B cell (primary cell): ENCODE data around the gene RNF11.

Experiments used
- CTCF ChIP-seq: fragments of 200-600 bp; IDR thresholded peaks from one replicate; pipeline ENCODE4 v1.8.0; 2022; ENCODE audit warnings: antibody characterized with exemption, mild to moderate bottlenecking
- EZH2 ChIP-seq: IDR thresholded peaks from 2 replicates; pipeline ENCODE4 v1.6.1; 2012; ENCODE audit warnings: borderline replicate concordance, low read depth, mild to moderate bottlenecking, moderate library complexity, low read length; ENCODE audit not compliant: insufficient read depth, poor library complexity, severe bottlenecking

DNA sequence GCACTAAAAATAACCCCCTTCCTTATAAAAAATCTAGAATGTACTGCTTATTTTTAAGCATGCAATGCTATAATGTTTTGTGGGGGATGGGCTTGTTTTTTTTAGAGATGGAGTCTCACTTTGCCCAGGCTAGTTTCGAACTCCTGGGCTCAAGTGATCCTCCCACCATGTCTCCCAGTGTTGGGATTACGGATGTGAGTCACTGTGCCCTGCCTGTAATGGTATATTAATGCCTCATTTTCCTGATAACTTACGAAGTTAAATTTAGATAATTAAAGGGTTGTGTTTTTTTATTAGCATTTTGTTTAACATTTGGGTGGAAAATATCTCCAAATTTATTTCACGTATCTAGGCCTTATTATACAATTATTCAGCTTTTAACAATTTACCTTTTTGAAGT, 6.5 kb downstream of the RNF11 start:
- no peak for TF ChIP-seq CTCF
- TF ChIP-seq EZH2 = no peak
